CD4-positive, alpha-beta T cell treated with Interleukin-15 for 4 hours (primary cell): Measurements from ENCODE around the gene KRTCAP2.

Source experiments
- DNase-seq: peaks from one replicate; pipeline ENCODE4 v3.0.0-alpha.2; 2020; ENCODE audit warnings: low spot score

Gene KRTCAP2

GRCh38 chr1:155133799-155134281 lies 39.3 kb downstream of the KRTCAP2 start:
- DNase-seq: no peak

DNA sequence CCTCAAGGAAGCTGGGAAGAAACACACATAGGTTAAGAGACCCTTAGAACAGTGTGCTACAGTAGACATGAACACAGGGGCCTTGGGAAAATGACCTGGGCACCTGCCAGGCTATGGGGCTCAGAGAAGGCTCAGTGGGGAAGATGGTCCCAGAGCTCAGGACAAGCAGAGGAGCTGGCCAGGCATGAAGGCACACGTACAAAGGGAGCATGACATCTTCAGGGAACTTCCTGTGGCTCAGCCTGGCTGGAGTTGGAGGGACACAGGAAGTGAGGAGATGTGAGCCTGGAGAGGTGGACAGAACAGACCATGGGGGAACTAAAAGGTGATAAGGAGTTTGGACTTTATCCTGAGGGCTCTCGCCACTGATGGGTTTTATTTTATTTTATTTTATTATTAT lies 41.2 kb downstream of the KRTCAP2 start:
- DNase-seq: no peak

DNA sequence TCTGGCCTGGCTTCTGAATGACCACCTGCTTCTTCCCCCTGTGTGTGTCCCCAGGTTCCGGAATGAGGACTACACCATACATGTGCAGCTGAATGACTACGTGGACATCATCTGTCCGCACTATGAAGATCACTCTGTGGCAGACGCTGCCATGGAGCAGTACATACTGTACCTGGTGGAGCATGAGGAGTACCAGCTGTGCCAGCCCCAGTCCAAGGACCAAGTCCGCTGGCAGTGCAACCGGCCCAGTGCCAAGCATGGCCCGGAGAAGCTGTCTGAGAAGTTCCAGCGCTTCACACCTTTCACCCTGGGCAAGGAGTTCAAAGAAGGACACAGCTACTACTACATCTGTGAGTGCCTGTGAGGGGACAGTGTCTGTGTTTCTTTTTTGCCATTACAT lies 41.8 kb downstream of the KRTCAP2 start:
- DNase-seq: no peak

DNA sequence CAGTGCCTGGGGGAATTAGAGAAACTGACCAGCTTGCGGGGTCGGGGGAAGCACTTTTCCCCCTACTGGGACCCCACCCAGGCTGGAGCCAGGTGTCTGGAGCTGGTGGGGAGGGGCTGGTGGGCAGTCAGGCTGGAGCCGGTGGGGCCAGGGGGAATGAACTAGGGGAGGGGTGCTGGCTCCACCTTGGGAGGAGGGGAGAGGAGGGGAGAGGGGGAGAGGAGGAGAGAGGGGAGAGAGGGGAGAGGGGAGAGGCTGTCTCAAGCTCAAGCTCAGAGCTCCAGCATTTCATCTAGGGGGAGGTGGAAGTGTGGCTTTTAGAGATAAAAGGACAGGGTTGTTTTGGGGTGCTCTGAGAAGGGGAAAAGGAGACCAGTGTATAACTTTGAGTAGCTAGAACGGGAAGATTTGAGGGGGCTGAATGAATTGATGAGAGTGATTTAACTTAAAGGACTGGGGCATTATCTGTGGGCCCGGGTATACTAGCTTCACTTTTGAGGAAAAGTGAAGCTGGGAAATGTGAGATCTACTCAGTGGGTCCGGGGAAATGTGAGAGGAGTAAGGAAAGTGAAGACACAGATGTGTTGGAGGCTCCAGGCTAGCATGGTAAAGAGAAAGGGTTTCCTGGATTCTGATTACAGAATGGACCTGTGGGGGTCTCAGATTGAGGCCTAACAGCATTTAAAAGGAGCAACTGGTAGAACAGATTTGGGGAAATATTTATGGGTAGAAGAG lies 42.7 kb downstream of the KRTCAP2 start:
- no peak for DNase-seq

DNA sequence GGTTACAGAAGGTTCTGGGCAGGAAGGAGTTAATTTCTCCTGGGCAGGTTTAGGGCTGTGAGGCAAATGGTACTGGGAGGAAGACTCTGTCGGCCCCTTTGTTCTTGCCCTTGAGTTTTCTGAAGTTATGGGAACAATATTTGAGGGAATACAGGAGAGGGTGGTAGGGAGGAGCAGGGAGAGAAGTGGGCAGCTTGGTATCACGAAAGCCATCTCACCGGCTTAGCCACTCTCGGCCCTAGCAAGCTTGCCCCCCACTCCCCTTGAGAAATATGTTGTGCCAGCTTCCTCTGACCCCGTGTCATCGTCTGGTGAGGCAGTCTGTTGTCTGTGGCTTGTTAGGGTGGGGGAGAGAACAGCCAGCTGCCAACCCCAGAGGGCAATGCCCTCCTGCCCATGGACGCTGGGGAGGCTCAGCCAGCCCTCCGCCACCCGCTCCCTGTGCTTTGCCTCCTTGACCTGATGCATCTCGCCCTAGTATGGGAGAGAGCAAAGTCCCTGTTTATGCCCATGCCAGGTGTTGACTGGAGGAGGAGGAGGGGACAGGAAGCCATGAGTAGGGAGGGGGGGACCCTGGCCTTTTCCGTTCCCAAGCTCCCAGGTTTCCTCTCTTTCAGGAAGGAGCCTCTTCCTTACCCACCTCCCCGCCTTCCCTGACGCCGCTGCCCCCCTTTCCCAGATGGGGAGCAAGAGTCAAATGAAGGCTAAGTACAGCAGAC lies 44.2 kb downstream of the KRTCAP2 start:
- DNase-seq: no peak

DNA sequence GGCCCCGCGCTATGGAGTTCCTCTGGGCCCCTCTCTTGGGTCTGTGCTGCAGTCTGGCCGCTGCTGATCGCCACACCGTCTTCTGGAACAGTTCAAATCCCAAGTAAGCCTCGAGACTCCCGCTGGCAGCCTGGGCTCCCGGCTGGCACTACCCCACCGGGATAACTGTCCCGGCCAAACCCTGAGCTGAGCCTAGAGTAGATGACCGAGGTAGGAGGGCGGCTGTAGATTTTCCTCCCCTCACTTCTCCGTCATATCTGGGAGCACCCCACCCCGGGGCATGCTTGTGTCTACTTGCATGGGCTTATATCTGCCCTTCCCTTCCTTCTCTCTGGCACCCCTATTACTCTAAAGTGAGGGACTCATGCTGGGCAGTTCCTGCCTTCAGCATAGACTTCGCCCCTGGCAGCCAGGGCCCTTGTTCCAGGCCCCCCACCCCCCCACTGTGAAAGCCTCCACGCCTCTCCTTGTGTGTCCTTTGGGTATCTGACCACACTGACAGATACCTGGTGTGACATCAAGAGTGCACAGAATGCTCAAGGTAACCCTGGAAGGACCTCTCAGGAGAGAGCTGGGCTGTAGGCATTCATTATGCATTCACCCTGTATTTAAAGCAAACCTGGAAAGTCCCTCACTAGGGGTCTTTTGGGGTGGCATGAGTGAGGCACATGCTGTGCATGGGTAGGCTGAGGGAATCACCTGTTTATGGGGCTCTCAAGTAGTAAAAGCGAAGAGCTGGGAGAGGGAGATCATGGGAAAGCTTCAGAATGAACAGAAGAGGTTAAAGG lies 44.9 kb downstream of the KRTCAP2 start:
- DNase-seq: no peak

DNA sequence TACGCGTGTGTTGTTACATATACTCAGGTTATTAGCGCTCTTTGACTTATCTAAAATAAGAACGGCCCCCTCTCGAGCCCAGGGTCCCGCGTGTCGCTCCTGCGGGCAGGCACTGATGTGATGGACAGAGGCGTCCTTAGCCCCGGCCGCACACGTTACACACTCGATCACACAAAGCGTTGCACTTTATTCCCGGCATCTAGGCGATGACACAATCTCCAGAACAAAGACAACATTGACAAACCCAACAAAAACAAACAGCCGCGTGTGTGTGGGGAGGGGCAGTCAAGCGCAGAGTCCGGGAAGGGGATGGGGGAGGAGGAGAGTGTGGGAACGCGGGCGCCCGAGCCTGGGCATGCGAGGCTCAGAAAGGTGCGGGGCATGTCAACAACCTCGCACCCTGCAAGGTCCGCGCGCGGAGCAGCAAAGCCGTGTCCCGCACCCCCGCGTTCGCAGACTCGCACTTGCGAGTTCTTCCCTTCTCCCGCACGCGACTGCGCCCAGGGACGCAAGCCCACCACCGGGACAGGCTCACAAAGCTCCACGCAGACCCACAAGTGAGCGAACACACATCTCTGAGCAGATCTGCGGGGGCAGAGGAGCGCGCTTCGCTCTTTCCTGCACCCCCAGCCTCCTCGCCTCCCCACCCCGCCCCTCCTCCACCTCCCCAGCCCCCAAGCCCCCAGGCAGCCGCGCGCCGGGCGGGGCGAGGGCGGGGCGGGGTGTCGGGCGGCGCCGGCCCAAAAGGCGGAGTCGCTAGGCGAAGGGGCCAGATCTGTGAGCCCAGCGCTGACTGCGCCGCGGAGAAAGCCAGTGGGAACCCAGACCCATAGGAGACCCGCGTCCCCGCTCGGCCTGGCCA lies 45.8 kb downstream of the KRTCAP2 start, which contains the start of gene EFNA1:
Gene EFNA1 (plus strand): TSS at position 772 of the 862 bp plus-strand sequence. CDS start 102 bp downstream, outside the sequence.
- peak; percentile 38 for DNase-seq

DNA sequence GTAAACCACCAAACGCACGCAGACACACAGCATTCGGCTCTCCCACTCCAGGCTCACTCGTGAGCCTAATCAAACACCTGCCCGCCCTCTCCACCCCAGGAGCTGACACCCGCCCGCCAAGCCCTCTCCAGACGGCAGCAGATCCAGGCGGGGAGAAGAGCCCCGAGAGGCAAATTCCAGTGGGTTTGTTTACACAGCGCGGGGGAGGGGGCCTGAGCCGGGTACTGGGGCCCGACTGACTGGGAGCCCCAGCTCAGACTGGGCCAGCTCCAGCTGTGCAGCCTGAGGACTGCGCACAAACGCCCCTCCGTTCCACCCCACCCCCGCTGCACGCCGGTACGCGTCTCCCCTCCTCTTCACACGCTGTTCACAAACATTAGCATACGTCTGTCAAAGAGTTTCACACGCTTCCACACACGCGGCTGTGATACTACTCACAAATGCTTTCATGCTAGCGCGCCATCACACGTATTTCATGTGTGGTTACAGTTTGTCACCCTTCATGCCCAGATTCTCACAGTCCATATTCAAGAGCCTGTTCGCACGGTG lies 46.5 kb downstream of the KRTCAP2 start:
- DNase-seq: peak; percentile 30

DNA sequence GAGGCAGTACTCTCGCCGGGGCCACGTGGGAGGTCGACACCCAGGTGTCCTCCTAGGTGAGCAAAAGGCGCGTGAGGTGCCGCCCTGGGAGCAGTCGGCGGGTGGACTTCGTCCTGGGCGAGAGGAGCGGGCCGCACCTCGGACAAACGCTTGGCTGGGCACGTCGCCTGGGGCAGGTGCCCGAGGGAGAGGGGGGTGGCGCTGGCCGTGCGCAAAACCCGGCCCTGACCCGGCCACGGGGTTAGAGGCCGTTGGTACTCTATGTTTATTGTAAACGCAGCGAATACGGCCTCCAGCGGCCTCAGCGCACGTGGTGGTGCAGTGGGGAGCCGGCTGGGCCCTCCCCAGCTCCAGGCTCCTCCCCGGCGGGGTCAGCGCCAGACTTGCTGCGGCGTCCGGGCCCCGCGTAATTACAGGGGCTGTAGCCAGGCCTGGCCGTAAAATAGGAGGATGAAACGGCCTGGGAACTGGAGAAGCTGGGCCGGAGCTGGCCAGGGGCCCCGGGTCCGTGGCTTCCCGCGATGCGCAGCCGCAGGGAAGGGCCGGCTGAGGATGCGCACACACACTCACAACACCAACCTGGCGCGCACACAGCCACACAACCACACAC lies 47.1 kb downstream of the KRTCAP2 start:
- DNase-seq: no peak

GRCh38 chr1:155125511-155125945 lies 47.6 kb downstream of the KRTCAP2 start:
- DNase-seq: no peak

DNA sequence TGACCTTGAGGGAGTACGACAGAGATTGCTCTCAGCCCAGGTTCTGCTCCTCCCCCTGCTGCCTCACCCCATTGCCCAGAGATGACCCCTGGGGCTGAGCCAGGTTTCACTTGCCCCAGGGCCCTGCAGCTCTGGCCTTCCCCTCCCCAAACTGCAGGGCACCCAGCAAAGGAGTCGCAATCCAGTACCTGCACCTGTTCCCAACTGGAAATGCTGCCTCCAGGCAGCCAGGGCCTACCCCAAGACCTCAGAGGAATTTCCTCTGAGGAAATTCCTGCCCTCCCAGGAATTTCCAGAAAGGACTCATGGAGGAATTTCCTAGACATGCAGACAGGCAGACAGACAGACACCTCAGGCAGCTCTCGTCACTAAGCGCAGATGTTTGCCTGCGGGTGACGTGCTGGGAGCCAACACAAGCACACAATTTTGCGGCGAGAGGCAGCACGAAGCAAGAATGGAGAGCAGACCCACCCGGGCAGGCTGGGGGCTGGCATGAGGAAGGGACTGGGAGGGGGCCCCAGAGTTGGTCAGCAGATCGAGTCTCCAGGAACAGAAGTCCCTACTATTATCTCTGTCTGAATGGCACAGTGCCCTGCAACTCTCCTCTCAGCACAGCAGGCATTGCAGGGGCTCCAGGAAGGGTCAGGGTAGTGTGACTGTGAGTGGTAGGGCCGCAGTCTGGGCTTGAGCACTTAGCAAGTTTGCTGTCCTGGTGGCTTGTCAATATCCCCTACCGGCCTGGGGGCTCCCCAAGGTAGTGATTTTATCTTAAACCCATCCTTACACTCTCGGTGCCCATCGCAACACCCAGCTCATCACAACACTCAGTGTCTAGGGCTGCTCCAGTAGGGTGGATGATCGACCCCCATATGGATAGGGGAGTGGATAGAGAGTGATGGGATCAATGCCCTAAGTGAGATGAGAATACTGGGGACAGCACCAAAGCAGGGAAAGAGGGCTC lies 48.3 kb downstream of the KRTCAP2 start:
- no peak for DNase-seq

GRCh38 chr1:155123801-155124200 lies 49.3 kb downstream of the KRTCAP2 start:
- DNase-seq: no peak

GRCh38 chr1:155122308-155122707 lies 50.8 kb downstream of the KRTCAP2 start:
- no peak for DNase-seq

DNA sequence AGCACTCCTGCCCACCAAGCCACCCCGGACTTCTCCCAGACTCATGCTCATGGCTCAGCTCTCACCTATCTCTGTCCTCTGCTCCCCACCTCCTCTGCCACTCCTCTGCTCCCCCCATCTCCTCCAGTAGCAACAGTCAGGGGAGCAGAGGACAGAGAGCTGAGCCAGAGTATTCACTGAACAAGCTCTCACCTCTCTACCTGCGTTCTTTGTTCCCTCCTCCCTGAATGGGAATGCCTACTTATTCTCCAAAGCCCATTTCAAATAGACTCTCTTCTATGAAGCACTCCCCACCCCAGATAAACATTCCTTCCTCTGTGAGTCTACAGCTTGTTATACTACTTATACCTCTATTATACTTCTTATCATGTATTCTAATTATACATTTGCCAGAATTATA lies 51.9 kb downstream of the KRTCAP2 start:
- no peak for DNase-seq

GRCh38 chr1:155120253-155120652 lies 52.9 kb downstream of the KRTCAP2 start:
- DNase-seq: no peak
